ENCODE data around the gene NAP1L4. TPM values are rescaled to one million over a fixed set of nuclear protein-coding genes. Genes with fewer than 3 reads are reported as not detected.
A peak's percentile ranks its signal among the peaks of the same experiment; 100 is the strongest.

Gene NAP1L4
- total and polyA plus RNA-seq, 2 of the 4 experiments (the other 2 are of a cell fraction): 71.5 to 80.7 TPM

- H2AK9ac ChIP-seq (replicated peaks; ENCODE audit: low read depth, low read length, poor library complexity): no peak overlapping the region
- ChIA-PET POLR2A (ENCODE audit: unreplicated experiment) (no interaction called here), CTCF (no interaction called here)
- H3K36me3 ChIP-seq (ENCODE audit: control insufficient read depth, insufficient read depth, low read length): peaks cover 65% of the 10 kb centered on the region
- no peak overlapping the region for H3K4me2 ChIP-seq (ENCODE audit: low read depth, low read length)
- H2BK20ac ChIP-seq (ENCODE audit: low read depth, low read length): no peak overlapping the region
- no peak overlapping the region for H2BK5ac ChIP-seq (ENCODE audit: low read depth, low read length, poor library complexity, severe bottlenecking)
- H3K9me1 ChIP-seq (ENCODE audit: insufficient read depth, low read length): peaks cover 10% of the 10 kb centered on the region
- ATAC-seq (ENCODE audit: low read depth) (peak; percentile 46), DNase-seq (peak; percentile 49)
- 93% methylated on average over 3 of the region's 4 CpGs; no CpG with 5 or more reads in 1 of the 2 experiments for WGBS, 2 experiments (ENCODE audit: extremely low coverage in 2 of 2, insufficient read length in 1 of 2)
- peaks cover 6% of the 10 kb centered on the region for H3K4me1 ChIP-seq (ENCODE audit: control insufficient read depth, insufficient read depth, low read length)
- no peaks in the 10 kb centered on the region for H3K9me3 ChIP-seq (ENCODE audit: control insufficient read depth, insufficient read depth, low read length)
- 0 out of 2 replicates have a peak overlapping the region, but pooled peaks have one; percentile 8 for H3K4ac ChIP-seq (ENCODE audit: low read depth, low read length)
- H2AFZ ChIP-seq (replicated peaks; ENCODE audit: low read length, poor library complexity): no peak overlapping the region
- no peak overlapping the region for H2BK15ac ChIP-seq (ENCODE audit: low read depth, low read length)
- no TSS peak for BruUV-seq (replicated peaks)
- no peaks in the 10 kb centered on the region for H3K27me3 ChIP-seq (ENCODE audit: control insufficient read depth, insufficient read depth, low read length)
- no peak overlapping the region for H3K23ac ChIP-seq (ENCODE audit: low read depth, low read length)
- no peak overlapping the region for H3K9ac ChIP-seq (ENCODE audit: low read depth, low read length)
- H3K56ac ChIP-seq (ENCODE audit: extremely low read depth, insufficient read depth, low read length): no peak overlapping the region
- peak overlapping the region; percentile 24; the same call in 1 of the 2 replicates for H3K27ac ChIP-seq (ENCODE audit: insufficient read depth, low read length)
- peak overlapping the region; percentile 11; the same call in 1 of the 2 replicates for H3K14ac ChIP-seq (replicated peaks; ENCODE audit: low read depth, low read length)
- H3K4me3 ChIP-seq (ENCODE audit: insufficient read depth, low read depth, low read length): no peak overlapping the region
- H2AK5ac ChIP-seq (ENCODE audit: low read depth, low read length): 0 out of 2 replicates have a peak overlapping the region, but pooled peaks have one; percentile 20
- peak; percentile 74; the same call in 1 of the 2 replicates for TF ChIP-seq MXI1 (IDR thresholded peaks at IDR 0.05; ENCODE audit: borderline replicate concordance, low read depth, low read length)
- no peak for TF ChIP-seq CEBPB (IDR thresholded peaks at IDR 0.05; ENCODE audit: low read depth, low read length)
- peak; percentile 78 for TF ChIP-seq USF2 (IDR thresholded peaks at IDR 0.05; ENCODE audit: low read depth, low read length)
- TF ChIP-seq FOS (IDR thresholded peaks at IDR 0.05; ENCODE audit: low read depth, low read length): no peak
- no peak for TF ChIP-seq NFE2L2 (IDR thresholded peaks at IDR 0.05; ENCODE audit: low read depth, low read length)
- H4K91ac ChIP-seq (ENCODE audit: insufficient read depth, low read depth, low read length): no peak overlapping the region
- dilution Hi-C loops (cut with HindIII; ENCODE audit: low sequenced_read_pairs, unreplicated experiment) (no loop called here), in situ Hi-C loops (cut with MboI; ENCODE audit: low sequenced_read_pairs) (no loop called here), intact Hi-C loops (cut with micrococcal nuclease) (no loop called here)
- H3K79me1 ChIP-seq (ENCODE audit: low read depth in 1 of 2, low read length in 2 of 2): peaks cover 9 to 65% of the 10 kb centered on the region in 2 experiments; a peak in 3 of 4 replicates
- H4K20me1 ChIP-seq (ENCODE audit: insufficient read depth, low read length): peaks cover 31% of the 10 kb centered on the region; the same call in 1 of the 2 replicates
- H2BK120ac ChIP-seq (ENCODE audit: low read depth, low read length): no peak overlapping the region
- H3K18ac ChIP-seq (ENCODE audit: low read depth, low read length): no peak overlapping the region
- H4K5ac ChIP-seq (ENCODE audit: low read depth, low read length): no peak overlapping the region
- H4K8ac ChIP-seq (ENCODE audit: low read depth in 2 of 2, low read length in 2 of 2): 0 out of 4 replicates have a peak overlapping the region, but pooled peaks have one; percentile 2 to 11
These were observed 30.9 kb upstream of the NAP1L4 start for GRCh38 chr11:3022982-3023381.

Data from IMR-90 (cell line).